Panc1 (cell line): ENCODE results near the gene AMBRA1.

Source experiments
- CTCF ChIP-seq: fragments of 450-650 bp; IDR thresholded peaks from 2 replicates; pipeline ENCODE4 v1.5.1; 2017; ENCODE audit warnings: mild to moderate bottlenecking
- POLR2AphosphoS5 ChIP-seq: IDR thresholded peaks from 2 replicates; pipeline ENCODE4 v1.6.1; 2012; ENCODE audit warnings: mild to moderate bottlenecking, low read depth, low read length, moderate library complexity
- TCF7L2 ChIP-seq: IDR thresholded peaks from 2 replicates; pipeline ENCODE4 v1.6.1; 2011; ENCODE audit warnings: mild to moderate bottlenecking, low read depth, low read length, inconsistent platforms

- no peak for TF ChIP-seq CTCF
- no peak for TF ChIP-seq POLR2AphosphoS5
- no peak for TF ChIP-seq TCF7L2
Observed at GRCh38 chr11:46577058-46577457, 16.8 kb downstream of the AMBRA1 start.
